ENCODE results near the gene FAHD1.

Gene FAHD1

GRCh38 chr16:1826691-1827573, at the start of gene FAHD1, which contains the start of gene HAGH:
TSS of gene FAHD1 (plus strand) at chr16:1827206. CDS start at chr16:1827239, 33 bp downstream.
TSS of gene HAGH (minus strand) at chr16:1826825. CDS start at chr16:1826787, 38 bp downstream.
- DNase-seq (ENCODE audit: extremely low read depth, low read depth), result peak; percentile 90
- TF ChIP-seq CTCF (IDR thresholded peaks at IDR 0.05; ENCODE audit: low read depth, low read length), result no peak

- no peak for DNase-seq (ENCODE audit: extremely low read depth, low read depth)
- no peak for TF ChIP-seq CTCF (IDR thresholded peaks at IDR 0.05; ENCODE audit: low read depth, low read length)
Measured at GRCh38 chr16:1777375-1778199, 49.4 kb upstream of the FAHD1 start.

GRCh38 chr16:1778200-1779179, 48.5 kb upstream of the FAHD1 start:
- no peak for DNase-seq (ENCODE audit: extremely low read depth, low read depth)
- no peak for TF ChIP-seq CTCF (IDR thresholded peaks at IDR 0.05; ENCODE audit: low read depth, low read length)

- DNase-seq (ENCODE audit: extremely low read depth, low read depth), result no peak
- TF ChIP-seq CTCF (IDR thresholded peaks at IDR 0.05; ENCODE audit: low read depth, low read length), result no peak
Measured at GRCh38 chr16:1779234-1779701, 47.7 kb upstream of the FAHD1 start.

GRCh38 chr16:1779741-1780676, 47.0 kb upstream of the FAHD1 start:
- no peak for DNase-seq (ENCODE audit: extremely low read depth, low read depth)
- TF ChIP-seq CTCF (IDR thresholded peaks at IDR 0.05; ENCODE audit: low read depth, low read length), result no peak

GRCh38 chr16:1780677-1781072, 46.3 kb upstream of the FAHD1 start:
- no peak for TF ChIP-seq CTCF (IDR thresholded peaks at IDR 0.05; ENCODE audit: low read depth, low read length)
- DNase-seq (ENCODE audit: extremely low read depth, low read depth), result no peak

All from AG09319 (cell line).